ENCODE results near the gene EPS15. TPM values are rescaled to one million over a fixed set of nuclear protein-coding genes. Genes with fewer than 3 reads are reported as not detected.

Gene EPS15
- total RNA-seq, 1 donor = 82.2 TPM

GRCh38 chr1:51444534-51445192, 74.4 kb downstream of the EPS15 start:
- Histone ChIP-seq H3K27ac (ENCODE audit: low read depth, low read length) (no peak overlapping the region), H4K20me1 (ENCODE audit: insufficient read depth, low read length) (no peaks in the 10 kb centered on the region), H3K9me3 (ENCODE audit: low read depth, low read length) (no peaks in the 10 kb centered on the region), H3K36me3 (ENCODE audit: insufficient read depth, low read length) (peaks cover 8% of the 10 kb centered on the region), H3K4me2 (ENCODE audit: insufficient read depth, low read length) (no peak overlapping the region), H2AFZ (ENCODE audit: low read length) (no peak overlapping the region), H3K27me3 (ENCODE audit: insufficient read depth, low read length) (no peaks in the 10 kb centered on the region), H3K4me3 (ENCODE audit: insufficient read depth, low read length) (no peak overlapping the region), H3K4me1 (ENCODE audit: insufficient read depth, low read length) (peaks cover 8% of the 10 kb centered on the region), H3K79me2 (ENCODE audit: insufficient read depth, low read length) (no peaks in the 10 kb centered on the region)
- TF ChIP-seq CTCF (IDR thresholded peaks at IDR 0.05; ENCODE audit: extremely low read depth, low read depth, low read length) = no peak
- no peak for DNase-seq (ENCODE audit: insufficient read length, low spot score, missing footprints)

GRCh38 chr1:51444096-51444495, 75.0 kb downstream of the EPS15 start:
- Histone ChIP-seq H3K27ac (ENCODE audit: low read depth, low read length) (no peak overlapping the region), H3K4me3 (ENCODE audit: insufficient read depth, low read length) (no peak overlapping the region), H4K20me1 (ENCODE audit: insufficient read depth, low read length) (no peaks in the 10 kb centered on the region), H3K36me3 (ENCODE audit: insufficient read depth, low read length) (peaks cover 9% of the 10 kb centered on the region), H2AFZ (ENCODE audit: low read length) (no peak overlapping the region), H3K79me2 (ENCODE audit: insufficient read depth, low read length) (no peaks in the 10 kb centered on the region), H3K9me3 (ENCODE audit: low read depth, low read length) (no peaks in the 10 kb centered on the region), H3K4me2 (ENCODE audit: insufficient read depth, low read length) (no peak overlapping the region), H3K4me1 (ENCODE audit: insufficient read depth, low read length) (peaks cover 8% of the 10 kb centered on the region), H3K27me3 (ENCODE audit: insufficient read depth, low read length) (no peaks in the 10 kb centered on the region)
- no peak for DNase-seq (ENCODE audit: insufficient read length, low spot score, missing footprints)
- no peak for TF ChIP-seq CTCF (IDR thresholded peaks at IDR 0.05; ENCODE audit: extremely low read depth, low read depth, low read length)

GRCh38 chr1:51443555-51443954, 75.5 kb downstream of the EPS15 start:
- no peak for TF ChIP-seq CTCF (IDR thresholded peaks at IDR 0.05; ENCODE audit: extremely low read depth, low read depth, low read length)
- H3K4me3 ChIP-seq (ENCODE audit: insufficient read depth, low read length) = no peak overlapping the region
- no peak for DNase-seq (ENCODE audit: insufficient read length, low spot score, missing footprints)
- no peaks in the 10 kb centered on the region for H3K79me2 ChIP-seq (ENCODE audit: insufficient read depth, low read length)
- no peaks in the 10 kb centered on the region for H3K27me3 ChIP-seq (ENCODE audit: insufficient read depth, low read length)
- no peaks in the 10 kb centered on the region for H4K20me1 ChIP-seq (ENCODE audit: insufficient read depth, low read length)
- H3K27ac ChIP-seq (ENCODE audit: low read depth, low read length) = no peak overlapping the region
- H3K9me3 ChIP-seq (ENCODE audit: low read depth, low read length) = no peaks in the 10 kb centered on the region
- H3K4me1 ChIP-seq (ENCODE audit: insufficient read depth, low read length) = peaks cover 8% of the 10 kb centered on the region
- H2AFZ ChIP-seq (ENCODE audit: low read length) = no peak overlapping the region
- peaks cover 9% of the 10 kb centered on the region for H3K36me3 ChIP-seq (ENCODE audit: insufficient read depth, low read length)
- H3K4me2 ChIP-seq (ENCODE audit: insufficient read depth, low read length) = no peak overlapping the region

- H3K27me3 ChIP-seq (ENCODE audit: insufficient read depth, low read length) = no peaks in the 10 kb centered on the region
- H2AFZ ChIP-seq (ENCODE audit: low read length) = no peak overlapping the region
- H3K36me3 ChIP-seq (ENCODE audit: insufficient read depth, low read length) = peaks cover 9% of the 10 kb centered on the region
- H3K4me2 ChIP-seq (ENCODE audit: insufficient read depth, low read length) = no peak overlapping the region
- H3K27ac ChIP-seq (ENCODE audit: low read depth, low read length) = no peak overlapping the region
- no peak for TF ChIP-seq CTCF (IDR thresholded peaks at IDR 0.05; ENCODE audit: extremely low read depth, low read depth, low read length)
- H3K4me3 ChIP-seq (ENCODE audit: insufficient read depth, low read length) = no peak overlapping the region
- H3K4me1 ChIP-seq (ENCODE audit: insufficient read depth, low read length) = peaks cover 8% of the 10 kb centered on the region
- no peaks in the 10 kb centered on the region for H3K79me2 ChIP-seq (ENCODE audit: insufficient read depth, low read length)
- no peak for DNase-seq (ENCODE audit: insufficient read length, low spot score, missing footprints)
- no peaks in the 10 kb centered on the region for H3K9me3 ChIP-seq (ENCODE audit: low read depth, low read length)
- no peaks in the 10 kb centered on the region for H4K20me1 ChIP-seq (ENCODE audit: insufficient read depth, low read length)
Measured at GRCh38 chr1:51442616-51443015, 76.5 kb downstream of the EPS15 start.
